HTR-8/SVneo (cell line): ENCODE results near the gene MARVELD1.
A peak's percentile ranks its signal among the peaks of the same experiment; 100 is the strongest.
"Not testable (repeated sequence)": the region's sequence is repeated elsewhere in the genome, so short reads cannot be mapped to it uniquely, and the experiment has no call there.

Experiments used
- DNase-seq: peaks from one replicate; pipeline ENCODE4 v3.0.0; 2011; ENCODE audit warnings: low spot score, mixed read lengths; ENCODE audit not compliant: insufficient read length
- FAIRE-seq: peaks from 2 replicates; lab custom pipeline; 2011; peaks lifted over from hg19 to GRCh38; lab: Jason Lieb, UNC

The MARVELD1 gene

GRCh38 chr10:97713339-97713825 is at the start of gene MARVELD1:
MARVELD1 (plus strand) TSS chr10:97713730; CDS start chr10:97713877, 147 bp downstream.
- peak; percentile 82 for DNase-seq
- FAIRE-seq, result peak; percentile 52

GRCh38 chr10:97664282-97664850 is 49.2 kb upstream of the MARVELD1 start:
- FAIRE-seq (no peak), DNase-seq (no peak)

- FAIRE-seq (no peak), DNase-seq (no peak)
Measured at GRCh38 chr10:97666992-97667391, 46.5 kb upstream of the MARVELD1 start.

GRCh38 chr10:97667463-97667862 is 46.1 kb upstream of the MARVELD1 start:
- FAIRE-seq, result no peak
- no peak for DNase-seq

DNA sequence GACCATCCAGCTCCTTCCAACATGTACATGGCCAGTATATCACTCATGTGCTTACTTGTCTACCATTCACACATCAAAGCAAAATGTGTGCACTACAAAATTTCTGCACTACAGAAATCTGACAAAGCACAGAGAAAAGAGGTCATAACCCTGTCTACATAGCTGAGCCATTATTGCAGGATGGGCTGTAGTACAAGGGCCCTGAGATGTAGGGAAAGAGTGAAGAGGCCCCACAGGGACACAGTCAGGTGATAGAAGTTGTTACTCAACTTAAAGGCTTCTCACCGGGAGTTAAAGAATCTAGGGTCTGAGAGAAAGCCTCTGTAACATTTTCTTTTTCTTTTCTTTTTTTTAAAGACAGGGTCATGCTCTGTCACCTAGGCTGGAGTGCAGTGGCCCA is 44.0 kb upstream of the MARVELD1 start:
- FAIRE-seq, result no peak
- no peak for DNase-seq

GRCh38 chr10:97673736-97674525 is 39.6 kb upstream of the MARVELD1 start:
- no peak for DNase-seq
- peak; percentile 52 for FAIRE-seq

GRCh38 chr10:97675222-97675621 is 38.3 kb upstream of the MARVELD1 start:
- no peak for DNase-seq
- FAIRE-seq, result no peak

- FAIRE-seq, result peak; percentile 77
Measured at GRCh38 chr10:97676770-97677581, 36.6 kb upstream of the MARVELD1 start.

DNA sequence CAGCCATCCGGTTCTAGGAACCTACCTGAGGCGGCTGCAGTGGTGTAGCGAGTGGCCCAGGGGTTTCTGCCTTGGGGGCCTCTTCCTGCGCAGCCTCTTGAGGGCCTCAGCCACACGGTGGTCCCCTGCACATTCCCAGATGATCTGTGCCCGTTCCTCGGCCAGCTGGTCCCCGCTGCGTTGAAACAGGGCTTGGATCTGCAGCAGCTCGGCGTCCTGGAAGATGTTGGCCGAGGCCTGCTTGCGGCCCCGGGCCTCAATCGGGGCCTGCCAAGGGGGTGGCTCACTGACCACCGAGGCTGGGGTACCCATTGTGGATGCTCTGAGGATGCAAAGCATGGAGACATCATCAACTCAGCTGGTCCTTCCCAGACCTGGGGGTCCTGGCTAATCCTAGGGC is 33.9 kb upstream of the MARVELD1 start:
- no peak for FAIRE-seq
- no peak for DNase-seq

More at GRCh38 chr10:97676770-97677581, 36.6 kb upstream of the MARVELD1 start:
- DNase-seq, result peak; percentile 77

DNA sequence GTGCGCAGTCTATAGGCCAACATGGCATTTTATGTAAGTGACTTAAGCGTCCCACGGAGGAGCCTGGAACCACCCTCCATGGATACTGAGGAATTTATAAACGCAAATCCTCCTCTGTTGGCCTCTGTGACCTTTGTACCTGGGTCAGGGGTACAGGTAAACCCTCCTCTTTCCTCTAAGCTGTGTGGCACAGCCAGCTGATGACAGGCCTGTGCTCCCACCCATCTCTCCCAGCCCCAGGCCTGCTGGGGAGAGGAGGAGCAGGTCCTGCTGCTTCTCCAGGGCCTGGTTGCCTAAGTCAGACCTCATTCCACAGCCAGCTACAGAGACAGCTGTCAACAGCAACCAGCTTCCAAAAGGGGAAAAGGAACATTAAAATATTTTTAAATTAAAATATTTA is 31.5 kb upstream of the MARVELD1 start:
- no peak for DNase-seq
- no peak for FAIRE-seq

- DNase-seq (peak; percentile 41), FAIRE-seq (no peak)
Measured at GRCh38 chr10:97683556-97684367, 29.8 kb upstream of the MARVELD1 start.

GRCh38 chr10:97684368-97684713 is 29.2 kb upstream of the MARVELD1 start:
- not testable (repeated sequence) for FAIRE-seq, DNase-seq

DNA sequence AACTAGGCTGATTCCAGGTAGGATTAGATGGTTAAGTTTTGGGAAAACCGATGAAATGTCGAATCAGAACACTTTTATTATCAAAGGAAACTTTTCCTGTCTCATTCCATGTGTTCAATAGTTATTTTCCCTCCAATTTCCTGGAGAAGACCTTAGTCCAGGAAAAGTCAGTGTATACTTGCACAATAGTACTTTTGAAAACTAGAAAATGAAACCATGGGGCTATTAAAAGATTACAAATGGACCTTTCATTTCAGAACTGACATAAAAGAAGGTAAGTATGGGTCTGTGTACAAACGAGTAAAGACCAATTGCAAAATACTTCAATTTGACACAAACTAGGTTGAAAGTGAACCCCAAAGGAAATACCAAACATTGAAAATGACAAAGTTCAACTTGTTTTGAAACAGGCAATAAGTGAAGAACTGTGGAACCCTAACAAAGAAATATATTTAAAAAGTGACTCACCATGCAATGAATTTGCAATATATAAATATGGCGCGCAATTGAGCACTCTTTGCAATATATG is 28.6 kb upstream of the MARVELD1 start:
- FAIRE-seq, result no peak
- DNase-seq, result no peak

DNA sequence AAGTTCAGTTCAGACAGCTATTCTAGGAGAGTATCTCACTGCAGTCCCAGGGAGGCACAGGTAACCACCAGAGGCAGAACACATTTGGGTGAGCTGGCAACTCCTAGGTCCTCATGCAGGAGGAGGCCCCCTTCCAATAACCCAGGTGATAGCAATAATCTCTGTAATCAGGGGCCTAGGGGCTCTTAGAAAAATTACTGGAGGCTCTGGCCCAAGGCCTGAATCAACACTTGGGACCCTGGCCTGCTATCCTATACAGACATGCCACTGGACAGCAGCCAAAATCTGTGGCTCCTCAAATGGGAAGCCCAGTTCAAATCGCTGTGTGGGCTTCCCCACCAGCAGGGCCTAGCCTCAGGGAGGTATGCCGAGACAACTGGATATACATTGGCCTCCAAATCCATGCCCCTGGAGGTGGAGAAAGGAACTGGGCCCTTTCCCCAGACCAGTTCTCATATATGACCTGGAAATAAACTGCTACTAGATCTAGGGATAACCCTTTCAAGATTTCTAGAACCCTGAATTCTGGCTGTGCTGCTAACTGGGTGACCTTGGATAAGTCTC is 28.1 kb upstream of the MARVELD1 start:
- DNase-seq (peak; percentile 48), FAIRE-seq (no peak)

GRCh38 chr10:97686301-97686961 is 27.1 kb upstream of the MARVELD1 start:
- DNase-seq (no peak), FAIRE-seq (no peak)

DNA sequence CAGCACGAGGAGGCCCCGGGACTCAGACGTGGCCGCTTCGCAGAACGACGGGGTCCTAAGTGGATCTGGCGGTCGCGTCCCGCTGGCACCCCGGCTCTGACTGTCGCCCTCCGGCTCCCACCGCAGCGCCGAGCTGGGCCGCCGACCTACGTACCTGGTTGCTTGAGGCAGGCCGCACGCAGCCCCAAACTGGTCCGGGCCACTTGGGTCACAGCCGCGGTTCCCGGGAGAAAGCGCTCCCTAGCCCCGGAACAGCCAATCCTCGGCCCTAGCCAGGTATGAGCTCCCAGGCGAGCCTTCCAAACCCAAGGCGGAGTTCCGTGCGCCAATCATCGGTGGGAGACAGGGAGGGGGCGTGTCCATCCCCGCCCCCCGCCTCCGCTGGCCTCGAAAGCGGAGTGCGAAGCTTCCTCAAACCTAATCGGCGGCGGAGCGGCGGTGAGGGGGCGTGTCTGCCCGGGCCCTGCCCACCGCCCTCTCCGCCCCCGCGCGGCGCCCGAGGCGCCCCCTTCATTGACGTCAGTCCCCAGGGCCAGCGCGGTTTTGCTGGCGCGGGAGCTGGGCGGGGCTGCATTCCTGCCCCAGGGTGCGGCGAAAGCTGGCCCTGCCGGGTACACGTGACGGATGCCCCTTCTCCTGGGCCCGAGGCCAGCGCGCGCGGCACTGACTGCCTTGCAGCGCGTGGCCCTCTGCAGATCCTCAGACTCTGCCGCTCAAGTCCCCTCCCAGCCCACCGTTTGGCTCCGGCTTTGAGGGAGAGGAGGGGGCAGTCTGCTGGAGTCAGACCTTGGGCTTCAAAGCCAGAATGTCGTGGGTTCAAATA is 26.4 kb upstream of the MARVELD1 start, which contains the start of gene AVPI1:
Gene AVPI1, minus strand, starts transcription at position 280 of the 823 bp plus-strand sequence. CDS start 7,336 bp downstream, outside the sequence.
- peak; percentile 97 for DNase-seq
- peak; percentile 96 for FAIRE-seq

DNA sequence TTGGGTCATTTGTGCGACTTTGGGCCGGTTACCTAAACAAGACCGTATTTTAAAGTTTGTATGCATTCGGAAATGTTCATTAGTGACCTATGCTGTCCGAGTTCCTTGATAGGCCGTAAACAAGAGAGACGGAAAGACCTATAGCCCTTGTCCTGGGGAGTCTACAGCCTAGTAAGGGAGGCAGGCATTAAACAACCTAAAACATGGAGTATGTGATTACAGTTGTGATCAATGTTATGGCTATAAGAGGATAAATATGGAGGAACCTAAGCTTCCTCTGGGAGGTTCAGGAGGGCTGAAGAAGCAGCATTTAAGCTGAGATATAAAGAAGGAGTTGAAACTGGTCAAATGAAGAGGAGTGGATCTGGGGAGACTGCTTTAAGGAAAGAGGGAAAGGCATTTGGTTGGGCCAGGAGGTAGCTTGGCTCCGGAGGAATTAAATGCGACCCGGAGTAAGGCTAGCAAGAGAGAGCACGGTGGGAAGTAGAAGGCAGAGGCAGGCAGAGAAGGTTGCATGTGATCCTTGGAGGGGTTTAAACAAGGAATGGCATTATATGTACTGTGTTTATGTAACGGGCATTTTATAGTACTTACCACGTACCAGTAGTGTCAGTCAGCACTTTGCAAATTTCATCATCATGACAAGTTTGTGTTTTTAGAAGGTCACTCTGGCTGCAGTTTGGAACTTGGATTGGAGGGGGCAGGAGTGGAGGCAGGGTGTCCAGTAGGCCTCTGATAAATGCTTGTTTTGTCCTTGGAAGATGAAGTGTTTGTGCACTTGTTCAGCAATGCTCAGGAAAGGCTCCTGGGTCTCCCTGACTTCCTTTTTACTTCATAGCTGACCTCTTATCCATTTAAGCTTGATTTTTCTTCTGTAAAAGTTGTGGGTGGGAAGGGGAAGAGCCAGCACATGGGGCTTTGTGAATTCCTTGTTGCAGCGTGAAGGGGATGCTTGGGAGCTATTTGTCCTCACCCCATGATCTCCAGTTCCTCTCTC is 25.4 kb upstream of the MARVELD1 start:
- no peak for FAIRE-seq

More for the DNA sequence above, 25.4 kb upstream of the MARVELD1 start:
- DNase-seq, result no peak
